Mesenchymal stem cell (in vitro differentiated cells and primary cell): Measurements from ENCODE around the gene POLR1F. TPM values are rescaled to one million over a fixed set of nuclear protein-coding genes. Genes with fewer than 3 reads are reported as not detected.

ENCODE experiments used
- DNase-seq: peaks from one replicate; pipeline ENCODE4 v3.0.0-alpha.2; 2013
- H2AFZ ChIP-seq: one replicate; pipeline ENCODE4 v1.6.1; 2013; ENCODE audit warnings: low read depth, mild to moderate bottlenecking, control low read depth, inconsistent platforms, low read length, moderate library complexity
- H2AK5ac ChIP-seq: 2 replicates; pipeline ENCODE4 v1.6.1; 2013; ENCODE audit warnings: low read length, moderate library complexity, mild to moderate bottlenecking, inconsistent platforms; ENCODE audit not compliant: severe bottlenecking
- H2BK120ac ChIP-seq: one replicate; pipeline ENCODE4 v1.6.1; 2013; ENCODE audit warnings: low read depth, mild to moderate bottlenecking, inconsistent platforms, low read length, moderate library complexity
- H2BK12ac ChIP-seq, 2 experiments: one replicate each; pipeline ENCODE4 v1.6.1; 2013; ENCODE audit warnings: inconsistent platforms in 2 of 2, low read length in 2 of 2, mild to moderate bottlenecking in 2 of 2, moderate library complexity in 2 of 2, control low read depth in 1 of 2
- H2BK15ac ChIP-seq: one replicate; pipeline ENCODE4 v1.6.1; 2013; ENCODE audit warnings: mild to moderate bottlenecking, low read depth, inconsistent platforms; ENCODE audit not compliant: poor library complexity, severe bottlenecking
- H2BK5ac ChIP-seq: 2 replicates; pipeline ENCODE4 v1.6.1; 2013; ENCODE audit warnings: low read depth, mild to moderate bottlenecking, low read length, control low read depth, inconsistent platforms; ENCODE audit not compliant: poor library complexity, severe bottlenecking
- H3K14ac ChIP-seq, 2 experiments: one replicate each; pipeline ENCODE4 v1.6.1; 2013; ENCODE audit warnings: inconsistent platforms in 2 of 2, low read length in 2 of 2, control low read depth in 1 of 2, mild to moderate bottlenecking in 1 of 2, moderate library complexity in 1 of 2
- H3K18ac ChIP-seq, 2 experiments: one replicate each; pipeline ENCODE4 v1.6.1; 2013; ENCODE audit warnings: inconsistent platforms in 2 of 2, low read length in 2 of 2, control low read depth in 1 of 2, low read depth in 1 of 2, mild to moderate bottlenecking in 1 of 2
- H3K23ac ChIP-seq, 2 experiments: one replicate each; pipeline ENCODE4 v1.6.1; 2013; ENCODE audit warnings: inconsistent platforms in 2 of 2, low read length in 2 of 2, mild to moderate bottlenecking in 2 of 2, moderate library complexity in 2 of 2, control low read depth in 1 of 2
- H3K27ac ChIP-seq: 2 replicates; pipeline ENCODE4 v1.5.1; 2013; ENCODE audit warnings: mild to moderate bottlenecking, moderate library complexity, low read length, control low read depth, inconsistent platforms; ENCODE audit not compliant: poor library complexity, severe bottlenecking
- H3K27me3 ChIP-seq, 2 experiments: 2 replicates each; pipeline versions ENCODE4 v1.6.1 to v1.7.0; 2013; ENCODE audit warnings: low read length in 2 of 2, mild to moderate bottlenecking in 2 of 2, moderate library complexity in 2 of 2, control low read depth in 1 of 2, inconsistent platforms in 1 of 2; ENCODE audit not compliant: control insufficient read depth in 1 of 2, insufficient read depth in 1 of 2
- H3K36me3 ChIP-seq, 2 experiments: 2 replicates each; pipeline versions ENCODE4 v1.6.1 to v1.7.0; 2013; ENCODE audit warnings: low read length in 2 of 2, control low read depth in 1 of 2, inconsistent platforms in 1 of 2, low read depth in 1 of 2, mild to moderate bottlenecking in 1 of 2; ENCODE audit not compliant: insufficient read depth in 2 of 2, control insufficient read depth in 1 of 2
- H3K4ac ChIP-seq, 2 experiments: one replicate each; pipeline ENCODE4 v1.6.1; 2013; ENCODE audit warnings: inconsistent platforms in 2 of 2, low read length in 2 of 2, mild to moderate bottlenecking in 2 of 2, moderate library complexity in 2 of 2, control low read depth in 1 of 2, low read depth in 1 of 2
- H3K4me1 ChIP-seq: 2 replicates; pipeline ENCODE4 v1.6.1; 2013; ENCODE audit warnings: low read depth, low read length, control low read depth; ENCODE audit not compliant: control insufficient read depth, insufficient read depth
- H3K4me2 ChIP-seq: 2 replicates; pipeline ENCODE4 v1.6.1; 2013; ENCODE audit warnings: low read length, mild to moderate bottlenecking, inconsistent platforms; ENCODE audit not compliant: poor library complexity, severe bottlenecking
- H3K4me3 ChIP-seq, 2 experiments: 2 replicates each; pipeline versions ENCODE4 v1.5.1 to v1.7.0; 2013; ENCODE audit warnings: low read length in 2 of 2, mild to moderate bottlenecking in 2 of 2, control low read depth in 1 of 2, low read depth in 1 of 2; ENCODE audit not compliant: insufficient read depth in 1 of 2
- H3K79me1 ChIP-seq: replicated peaks from 2 replicates; pipeline ENCODE4 v1.6.1; 2013; ENCODE audit warnings: mild to moderate bottlenecking, control low read depth, low read length, inconsistent platforms; ENCODE audit not compliant: poor library complexity, severe bottlenecking
- H3K9ac ChIP-seq: 2 replicates; pipeline ENCODE4 v1.7.0; 2013; ENCODE audit warnings: mild to moderate bottlenecking, low read length, moderate library complexity
- H3K9me3 ChIP-seq: 2 replicates; pipeline ENCODE4 v1.7.0; 2013; ENCODE audit warnings: mild to moderate bottlenecking, low read length; ENCODE audit not compliant: control insufficient read depth
- H4K8ac ChIP-seq: one replicate; pipeline ENCODE4 v1.6.1; 2013; ENCODE audit warnings: inconsistent platforms, mild to moderate bottlenecking, low read length, moderate library complexity
- H4K91ac ChIP-seq: one replicate; pipeline ENCODE4 v1.6.1; 2013; ENCODE audit warnings: mild to moderate bottlenecking, low read length, inconsistent platforms
- WGBS: methylation state at CpG from one replicate; pipeline ENCODE4 v1.1.7; 2013; ENCODE audit warnings: mixed read lengths; 5-methylcytosine and 5-hydroxymethylcytosine counted together
- polyA plus RNA-seq, 2 experiments: library from polyadenylated mRNA; stranded (reverse); fragments of 200-250 nt; gene quantifications; one replicate each; pipeline ENCODE4 v1.2.3, GENCODE V29; 2013

POLR1F gene
- polyA plus RNA-seq (2013, experiment 1 of 2): 17.3 TPM
- polyA plus RNA-seq (2013, experiment 2 of 2): 20.0 TPM

GRCh38 chr7:19708397-19709248, at the start of gene POLR1F:
Gene POLR1F, minus strand, starts transcription at chr7:19709037. Its CDS starts 21 bp downstream, at chr7:19709016.
- Histone ChIP-seq H2BK15ac (no peak within 1 kb of the TSS), H4K8ac (peak within 1 kb of the TSS; percentile 86), H3K18ac (peak within 1 kb of the TSS in 1 of 2 experiments; percentile 50), H3K4me2 (peak within 1 kb of the TSS; percentile 60), H2BK12ac (no peak within 1 kb of the TSS), H2BK5ac (no peak within 1 kb of the TSS), H2AK5ac (no peak within 1 kb of the TSS), H3K9ac (peak within 1 kb of the TSS; percentile 96), H3K23ac (no peak within 1 kb of the TSS), H3K9me3 (no peaks in the 10 kb centered on the region), H3K36me3 (peaks cover under 1 to 5% of the 10 kb centered on the region in 2 experiments), H4K91ac (peak within 1 kb of the TSS; percentile 89), H3K4me3 (peak within 1 kb of the TSS; percentile 89 to 97), H2AFZ (peak within 1 kb of the TSS; percentile 51), H3K4me1 (peaks cover 1% of the 10 kb centered on the region), H3K4ac (peak within 1 kb of the TSS; percentile 21 to 73), H3K27me3 (no peaks in the 10 kb centered on the region), H3K14ac (peak within 1 kb of the TSS in 1 of 2 experiments; percentile 28), H3K27ac (no peak within 1 kb of the TSS), H3K79me1 (peaks cover under 1% of the 10 kb centered on the region), H2BK120ac (no peak within 1 kb of the TSS)
- DNase-seq: peak; percentile 96
- WGBS: under 1% methylated on average over 56 of the region's 56 CpGs

GRCh38 chr7:19754521-19755116, 45.8 kb upstream of the POLR1F start:
- WGBS: 28% methylated on average over 4 of the region's 6 CpGs
- no peak overlapping the region for H2BK120ac ChIP-seq
- no peaks in the 10 kb centered on the region for H3K9me3 ChIP-seq
- no peaks in the 10 kb centered on the region for H3K27me3 ChIP-seq
- H3K4me1 ChIP-seq: peaks cover 2% of the 10 kb centered on the region
- H3K23ac ChIP-seq: no peak overlapping the region
- H3K36me3 ChIP-seq: no peaks in the 10 kb centered on the region
- H3K4me2 ChIP-seq: no peak overlapping the region
- no peak overlapping the region for H3K14ac ChIP-seq
- no peak overlapping the region for H4K91ac ChIP-seq
- H3K4me3 ChIP-seq: no peak overlapping the region
- H2AK5ac ChIP-seq: no peak overlapping the region
- no peak overlapping the region for H2BK15ac ChIP-seq
- H4K8ac ChIP-seq: no peak overlapping the region
- H3K4ac ChIP-seq: no peak overlapping the region
- no peak overlapping the region for H2AFZ ChIP-seq
- H3K18ac ChIP-seq: no peak overlapping the region
- H2BK12ac ChIP-seq: no peak overlapping the region
- DNase-seq: peak; percentile 50
- no peaks in the 10 kb centered on the region for H3K79me1 ChIP-seq
- H2BK5ac ChIP-seq: no peak overlapping the region
- peak overlapping the region; percentile 57 for H3K9ac ChIP-seq
- H3K27ac ChIP-seq: no peak overlapping the region

DNA sequence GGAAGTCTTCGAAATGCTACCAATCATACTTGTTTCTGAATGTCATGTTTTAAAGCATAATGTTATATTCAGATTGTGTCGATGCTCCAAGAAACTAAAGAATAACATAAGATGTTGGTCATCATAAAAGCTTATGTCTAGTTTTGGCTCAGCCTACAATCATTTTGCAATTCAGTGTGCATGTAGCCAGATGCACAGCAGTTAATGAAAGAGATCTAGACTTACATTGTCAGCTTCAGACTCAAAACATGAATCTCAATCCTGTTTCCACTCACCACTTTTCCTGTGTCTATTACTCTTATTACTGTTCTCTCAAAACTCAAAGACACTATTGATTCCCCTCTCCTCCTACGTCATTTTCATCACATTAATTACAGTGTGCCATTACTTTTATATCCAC, 43.2 kb upstream of the POLR1F start:
- no peak overlapping the region for H4K91ac ChIP-seq
- no peak for DNase-seq
- H2BK12ac ChIP-seq: no peak overlapping the region
- H4K8ac ChIP-seq: no peak overlapping the region
- no peaks in the 10 kb centered on the region for H3K27me3 ChIP-seq
- no peak overlapping the region for H2BK5ac ChIP-seq
- H3K23ac ChIP-seq: no peak overlapping the region
- H2AK5ac ChIP-seq: no peak overlapping the region
- H3K79me1 ChIP-seq: no peaks in the 10 kb centered on the region
- H3K4me2 ChIP-seq: no peak overlapping the region
- no peaks in the 10 kb centered on the region for H3K9me3 ChIP-seq
- H3K27ac ChIP-seq: no peak overlapping the region
- 97% methylated on average over 2 of the region's 3 CpGs for WGBS
- no peak overlapping the region for H3K18ac ChIP-seq
- no peak overlapping the region for H2BK15ac ChIP-seq
- no peak overlapping the region for H3K4me3 ChIP-seq
- no peak overlapping the region for H3K9ac ChIP-seq
- H3K36me3 ChIP-seq: no peaks in the 10 kb centered on the region
- H2AFZ ChIP-seq: no peak overlapping the region
- H2BK120ac ChIP-seq: no peak overlapping the region
- H3K14ac ChIP-seq: no peak overlapping the region
- H3K4me1 ChIP-seq: peaks cover 2% of the 10 kb centered on the region
- no peak overlapping the region for H3K4ac ChIP-seq

GRCh38 chr7:19749658-19750057, 40.8 kb upstream of the POLR1F start:
- no peak overlapping the region for H3K4ac ChIP-seq
- H3K36me3 ChIP-seq: no peaks in the 10 kb centered on the region
- 38% methylated on average over 4 of the region's 4 CpGs for WGBS
- no peak overlapping the region for H3K4me3 ChIP-seq
- no peak overlapping the region for H4K91ac ChIP-seq
- peak overlapping the region; percentile 61 for H3K27ac ChIP-seq
- H3K18ac ChIP-seq: no peak overlapping the region
- H3K9ac ChIP-seq: no peak overlapping the region
- no peak overlapping the region for H3K14ac ChIP-seq
- no peaks in the 10 kb centered on the region for H3K4me1 ChIP-seq
- H2BK120ac ChIP-seq: no peak overlapping the region
- H2AK5ac ChIP-seq: no peak overlapping the region
- H3K9me3 ChIP-seq: no peaks in the 10 kb centered on the region
- H2BK15ac ChIP-seq: no peak overlapping the region
- H2AFZ ChIP-seq: no peak overlapping the region
- no peak overlapping the region for H2BK5ac ChIP-seq
- H3K27me3 ChIP-seq: no peaks in the 10 kb centered on the region
- no peak overlapping the region for H3K4me2 ChIP-seq
- no peak overlapping the region for H3K23ac ChIP-seq
- peak; percentile 10 for DNase-seq
- H2BK12ac ChIP-seq: no peak overlapping the region
- H4K8ac ChIP-seq: no peak overlapping the region
- H3K79me1 ChIP-seq: no peaks in the 10 kb centered on the region
